ENCODE measurements around the gene MPV17L.
"Not testable (repeated sequence)": the region's sequence is repeated elsewhere in the genome, so short reads cannot be mapped to it uniquely, and the experiment has no call there.

DNA sequence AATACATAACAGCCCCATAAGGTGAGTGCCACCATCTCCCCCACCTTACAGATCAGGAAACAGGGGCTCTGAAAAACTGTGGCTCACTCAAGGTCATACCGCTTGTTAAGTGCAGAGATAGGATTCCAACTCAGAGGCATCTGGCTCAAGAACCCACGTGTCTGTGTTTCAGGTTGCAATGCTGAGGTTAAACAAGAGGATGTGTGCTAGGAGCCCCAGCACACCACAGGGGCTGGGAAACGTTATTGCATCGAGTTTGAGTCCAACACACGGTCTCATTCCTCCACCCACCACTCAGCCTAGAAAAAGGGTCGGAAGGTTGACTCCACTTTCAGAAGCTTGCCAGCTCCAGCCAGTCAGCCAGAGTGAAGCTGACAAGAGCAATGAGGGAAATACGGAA, 46.8 kb upstream of the MPV17L start:
- TF ChIP-seq, protein P1, sequence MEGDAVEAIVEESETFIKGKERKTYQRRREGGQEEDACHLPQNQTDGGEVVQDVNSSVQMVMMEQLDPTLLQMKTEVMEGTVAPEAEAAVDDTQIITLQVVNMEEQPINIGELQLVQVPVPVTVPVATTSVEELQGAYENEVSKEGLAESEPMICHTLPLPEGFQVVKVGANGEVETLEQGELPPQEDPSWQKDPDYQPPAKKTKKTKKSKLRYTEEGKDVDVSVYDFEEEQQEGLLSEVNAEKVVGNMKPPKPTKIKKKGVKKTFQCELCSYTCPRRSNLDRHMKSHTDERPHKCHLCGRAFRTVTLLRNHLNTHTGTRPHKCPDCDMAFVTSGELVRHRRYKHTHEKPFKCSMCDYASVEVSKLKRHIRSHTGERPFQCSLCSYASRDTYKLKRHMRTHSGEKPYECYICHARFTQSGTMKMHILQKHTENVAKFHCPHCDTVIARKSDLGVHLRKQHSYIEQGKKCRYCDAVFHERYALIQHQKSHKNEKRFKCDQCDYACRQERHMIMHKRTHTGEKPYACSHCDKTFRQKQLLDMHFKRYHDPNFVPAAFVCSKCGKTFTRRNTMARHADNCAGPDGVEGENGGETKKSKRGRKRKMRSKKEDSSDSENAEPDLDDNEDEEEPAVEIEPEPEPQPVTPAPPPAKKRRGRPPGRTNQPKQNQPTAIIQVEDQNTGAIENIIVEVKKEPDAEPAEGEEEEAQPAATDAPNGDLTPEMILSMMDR (IDR thresholded peaks at IDR 0.05; ENCODE audit: borderline replicate concordance, extremely low read depth, low read length, poor library complexity, severe bottlenecking), result not testable (repeated sequence)
- TF ChIP-seq EZH2 (IDR thresholded peaks at IDR 0.05; ENCODE audit: borderline replicate concordance, low read depth, low read length, severe bottlenecking), result not testable (repeated sequence)
